Inflammatory macrophage treated with lipopolysaccharide for 4 hours (primary cell): ENCODE results near the gene JADE1.

Source experiments
- DNase-seq: peaks from one replicate; pipeline ENCODE4 v3.0.0-alpha.2; 2020

JADE1 gene

GRCh38 chr4:128809477-128810330, at the start of gene JADE1:
TSS of gene JADE1 (plus strand) at chr4:128809700. CDS start at chr4:128831759, 22,059 bp downstream.
- peak; percentile 92 for DNase-seq

DNA sequence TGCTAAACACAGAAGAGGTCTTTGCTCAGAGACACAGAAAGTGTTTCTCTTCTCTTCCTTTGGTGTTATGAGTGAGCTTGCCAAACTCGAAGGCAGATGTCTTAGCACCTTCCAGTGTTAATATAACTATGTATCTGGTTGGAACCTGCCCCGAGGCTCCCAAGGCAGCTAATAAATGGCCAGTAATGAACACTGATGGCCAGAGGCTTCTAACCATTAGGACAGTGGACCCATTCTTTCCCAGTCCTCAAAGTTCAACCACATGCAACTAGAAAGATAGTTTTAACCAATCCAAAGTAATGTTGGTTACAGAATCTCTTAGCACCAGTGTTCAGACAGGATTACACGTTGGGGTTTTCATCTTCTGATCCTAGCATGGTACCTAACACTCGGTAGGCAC, 42.7 kb upstream of the JADE1 start:
- no peak for DNase-seq

DNA sequence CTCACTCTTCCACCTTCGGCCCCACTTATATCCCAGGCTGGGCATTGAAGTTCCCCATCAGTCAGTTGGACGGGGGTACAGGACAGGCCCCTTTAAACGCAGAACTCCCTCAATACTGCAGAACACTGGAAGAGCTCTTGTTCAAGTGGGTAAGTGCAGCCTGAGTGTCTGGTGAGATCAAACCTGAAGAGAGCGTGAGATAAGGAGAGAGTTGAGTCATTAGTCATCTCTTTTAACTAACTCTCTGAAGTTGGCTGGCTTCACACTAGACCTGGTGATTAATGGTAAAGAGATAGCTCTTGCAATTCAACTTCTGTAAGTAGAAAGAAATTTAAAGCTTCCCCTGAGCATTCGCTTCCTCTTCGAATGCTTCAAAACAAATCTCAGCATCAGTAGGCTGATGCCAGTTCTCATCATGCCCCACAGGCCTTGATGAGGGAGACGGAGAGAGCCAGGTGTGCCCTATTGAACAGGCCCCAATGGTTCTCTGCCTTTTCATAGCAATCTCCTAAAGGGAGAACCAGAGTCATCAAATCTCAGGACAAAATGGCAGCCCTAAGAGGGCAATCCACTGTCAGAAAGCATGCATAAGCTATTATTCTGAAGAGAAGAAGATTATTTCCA, 41.0 kb upstream of the JADE1 start:
- no peak for DNase-seq

GRCh38 chr4:128769011-128769410, 40.5 kb upstream of the JADE1 start:
- no peak for DNase-seq

DNA sequence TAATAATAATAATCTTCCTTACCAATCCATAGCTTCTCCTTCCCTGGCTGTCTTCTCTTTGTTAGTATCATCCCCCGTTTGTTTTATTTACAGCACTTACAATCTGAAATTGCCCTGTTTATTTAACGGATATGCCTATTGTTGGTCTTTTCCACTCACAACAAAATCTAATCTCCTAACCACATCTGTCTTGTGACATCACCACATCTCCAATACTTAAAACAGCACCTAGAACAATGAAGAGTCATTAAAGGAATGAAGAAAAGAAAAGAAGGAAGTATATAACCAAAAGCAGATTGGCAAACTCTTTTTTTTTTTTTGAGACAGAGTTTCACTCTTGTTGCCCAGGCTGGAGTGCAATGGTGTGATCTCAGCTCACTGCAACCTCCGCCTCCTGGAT, 38.7 kb upstream of the JADE1 start:
- no peak for DNase-seq

GRCh38 chr4:128775477-128775876, 34.0 kb upstream of the JADE1 start:
- DNase-seq, result no peak

DNA sequence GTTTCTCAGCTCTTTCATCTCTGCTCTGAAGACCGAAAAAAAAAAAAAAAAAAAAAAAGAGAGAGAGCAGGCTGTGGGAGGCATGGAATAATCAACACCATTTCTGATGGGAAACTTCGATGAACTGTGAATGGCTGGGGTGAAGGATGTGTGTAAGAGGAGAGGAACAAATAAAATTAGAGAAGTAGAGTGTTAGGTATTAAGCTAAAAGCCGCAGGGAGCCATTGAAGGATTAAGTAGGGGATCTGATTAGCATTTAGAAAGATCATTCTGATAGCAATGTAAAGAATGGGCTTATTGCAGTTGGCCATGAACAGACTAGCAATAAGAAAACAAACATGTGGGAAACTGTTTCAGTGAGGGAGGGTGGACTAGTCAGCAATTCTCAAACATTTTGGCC, 33.6 kb upstream of the JADE1 start:
- DNase-seq, result no peak

DNA sequence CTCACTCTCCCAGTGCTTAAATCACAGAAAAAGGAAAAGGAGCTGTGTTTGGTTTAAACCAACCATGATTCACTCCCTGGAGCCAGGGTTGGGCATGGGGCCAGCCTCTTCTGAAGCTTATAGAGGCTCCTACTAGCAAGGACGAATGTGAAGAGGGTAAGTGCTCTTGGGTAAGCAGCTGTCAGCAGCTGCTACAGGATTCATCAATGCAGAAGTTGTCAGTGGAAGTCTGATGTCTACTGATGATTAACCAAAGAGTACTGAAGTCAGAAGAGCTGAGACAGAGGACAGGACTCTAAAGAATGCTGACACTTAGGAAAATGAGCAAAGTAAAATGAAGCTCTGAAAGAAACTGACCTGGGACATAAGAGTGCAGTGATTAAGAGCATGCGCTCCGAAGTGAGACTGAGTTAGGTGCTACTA, 32.7 kb upstream of the JADE1 start:
- DNase-seq, result no peak

DNA sequence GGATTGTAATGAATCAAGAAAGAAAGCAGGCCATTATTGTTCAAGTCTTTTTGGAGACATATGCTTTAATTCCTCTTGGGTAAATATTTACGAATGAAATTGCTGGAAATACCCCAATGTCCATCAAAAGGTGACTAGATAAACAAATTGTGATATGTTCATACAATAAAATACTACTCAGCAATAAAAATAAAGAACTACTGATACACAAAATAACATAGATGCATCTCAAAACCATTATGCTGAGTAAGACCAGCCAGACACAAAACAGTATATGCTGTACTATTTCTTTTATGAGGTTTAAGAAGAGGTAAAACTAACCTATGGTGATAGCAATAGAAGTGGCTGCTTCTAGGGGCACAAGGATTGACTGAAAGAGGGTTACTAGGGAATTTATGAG, 28.8 kb upstream of the JADE1 start:
- DNase-seq, result no peak

- DNase-seq, result peak; percentile 1
These were observed 27.3 kb upstream of the JADE1 start for GRCh38 chr4:128782076-128782715.

DNA sequence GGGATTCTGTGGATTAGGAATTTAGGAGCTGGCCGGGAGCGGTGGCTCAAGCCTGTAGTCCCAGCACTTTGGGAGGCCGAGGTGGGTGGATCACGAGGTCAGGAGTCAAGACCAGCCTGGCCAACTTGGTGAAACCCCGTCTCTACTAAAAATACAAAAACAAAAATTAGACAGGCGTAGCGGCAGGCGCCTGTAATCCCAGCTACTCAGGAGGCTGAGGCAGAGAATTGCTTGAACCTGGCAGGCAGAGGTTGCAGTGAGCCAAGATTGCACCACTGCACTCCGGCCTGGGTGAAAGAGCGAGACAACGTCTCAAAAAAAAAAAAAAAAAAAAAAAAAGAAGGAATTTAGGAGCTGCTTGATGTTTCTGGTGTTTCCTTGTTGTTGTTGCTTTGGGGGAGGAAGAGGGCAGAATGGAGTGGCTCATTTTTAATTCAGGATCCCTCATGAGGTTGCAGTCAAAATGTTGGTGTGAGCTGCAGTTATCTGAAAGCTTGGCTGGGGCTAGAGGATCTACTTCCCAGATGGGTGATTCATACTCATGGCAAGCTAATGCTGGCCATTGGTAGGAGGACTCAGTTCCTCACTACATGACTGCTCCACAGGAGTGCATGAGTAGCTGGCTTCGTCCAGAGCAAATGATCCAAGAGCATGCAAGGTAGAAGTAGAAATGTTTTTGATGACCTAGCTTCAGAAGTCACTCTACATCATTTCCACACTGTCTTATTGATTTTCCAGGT, 26.5 kb upstream of the JADE1 start:
- no peak for DNase-seq

GRCh38 chr4:128787509-128788311, 21.8 kb upstream of the JADE1 start:
- no peak for DNase-seq

DNA sequence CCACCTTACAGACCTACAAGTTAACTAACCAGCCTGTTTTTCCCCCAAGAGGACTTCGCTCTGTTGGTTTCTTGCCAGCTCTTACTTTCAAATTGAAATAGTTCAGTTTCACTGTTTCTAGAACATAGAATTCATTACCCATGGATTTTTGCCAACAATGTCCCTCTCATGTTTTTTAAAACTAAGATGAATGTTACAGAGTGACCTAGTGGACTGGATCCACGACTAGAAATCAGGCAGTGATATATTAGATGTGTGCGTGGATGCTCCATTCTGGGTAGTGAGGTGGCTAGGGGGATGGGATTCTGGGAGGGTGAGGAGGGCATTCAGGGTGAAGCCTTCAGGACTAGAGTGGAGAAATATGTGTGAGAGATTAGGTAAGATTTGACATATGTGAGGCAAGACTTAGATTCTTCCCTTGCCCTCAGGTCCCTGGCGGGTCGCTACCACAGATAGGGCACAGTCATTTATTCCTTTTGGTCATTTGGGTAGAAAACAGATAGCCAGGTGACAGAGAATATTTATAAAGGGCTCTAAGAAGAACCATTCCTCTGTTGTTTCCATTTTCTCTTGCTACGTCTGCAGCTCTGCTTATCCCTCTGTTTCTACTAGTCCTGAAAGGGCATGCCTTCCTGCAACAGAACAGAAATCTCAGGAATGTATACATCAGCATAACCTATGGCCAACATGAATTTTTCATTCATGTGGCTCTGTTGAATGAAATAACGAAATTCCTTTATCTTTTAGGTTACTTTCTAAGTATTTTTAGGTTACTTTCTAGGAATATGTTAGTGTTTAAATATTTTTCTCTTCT, 15.4 kb upstream of the JADE1 start:
- peak; percentile 14 for DNase-seq

DNA sequence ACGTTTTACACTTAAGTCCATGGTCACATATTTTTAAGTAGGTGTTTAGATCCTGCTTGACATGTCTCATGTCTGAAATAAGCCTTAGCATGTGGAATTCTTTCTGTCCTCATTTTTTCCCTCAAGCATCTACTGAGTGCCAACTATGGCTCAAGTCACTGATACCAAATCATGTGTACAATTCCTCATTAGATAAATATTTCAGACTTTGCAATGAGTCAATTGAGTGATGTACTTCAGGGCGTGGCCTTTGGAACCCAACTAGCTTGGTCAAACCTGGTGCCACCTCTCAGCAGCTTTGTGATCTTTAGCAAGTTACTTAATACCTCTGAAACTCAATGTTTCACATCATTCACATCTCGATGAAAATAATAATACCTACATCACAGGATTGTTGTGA, 12.6 kb upstream of the JADE1 start:
- no peak for DNase-seq

DNA sequence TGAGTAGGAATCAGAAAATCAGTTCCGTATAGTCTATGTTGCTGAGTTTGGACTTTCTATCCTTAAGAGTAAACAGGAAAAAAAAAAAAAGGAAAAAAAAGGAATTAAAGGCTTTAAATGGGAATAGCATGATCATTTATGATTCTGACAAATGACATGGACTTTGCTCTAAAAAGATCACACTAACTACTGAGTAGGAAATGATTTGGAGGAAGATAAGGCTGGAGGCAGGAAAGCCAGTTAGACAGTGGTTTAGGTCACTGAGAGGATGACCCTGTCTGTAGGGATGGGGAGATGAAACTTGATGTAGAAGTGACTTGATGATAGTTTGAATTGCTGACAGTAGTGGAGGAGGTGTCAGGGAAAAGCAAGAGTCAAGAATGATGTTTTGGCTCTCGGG, 9.2 kb upstream of the JADE1 start:
- DNase-seq, result no peak

- no peak for DNase-seq
These were observed 8.7 kb upstream of the JADE1 start for GRCh38 chr4:128800701-128801284.

GRCh38 chr4:128802680-128803628, 6.5 kb upstream of the JADE1 start:
- DNase-seq, result no peak

- DNase-seq, result no peak
These were observed 5.7 kb upstream of the JADE1 start for GRCh38 chr4:128803783-128804182.

DNA sequence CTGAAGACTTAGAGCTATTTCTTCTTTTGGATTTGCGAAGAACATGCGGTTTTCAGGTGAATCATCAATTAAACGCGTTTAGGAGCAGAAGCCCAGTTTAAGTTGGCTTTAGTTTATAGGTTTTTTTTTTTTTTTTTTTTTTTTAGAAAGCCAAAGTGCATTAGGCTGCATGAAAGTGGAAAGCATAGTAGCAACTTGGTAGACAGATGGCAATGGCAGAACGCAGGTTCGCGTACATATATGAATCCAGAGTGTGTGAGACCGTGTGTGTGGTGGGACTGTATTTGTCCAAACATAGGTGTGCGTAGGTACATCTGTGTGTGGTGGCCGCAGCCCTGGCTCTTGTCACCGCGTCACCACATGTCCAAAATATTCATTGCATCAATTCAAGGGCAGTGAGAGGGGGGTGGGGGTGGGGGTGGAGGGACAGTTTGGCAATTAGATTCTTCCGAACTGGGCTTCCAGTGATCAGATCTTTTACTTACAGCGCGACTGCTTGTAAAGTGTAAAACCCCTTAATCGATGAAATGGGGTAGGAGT, 901 bp downstream of the JADE1 start:
- no peak for DNase-seq
